ENCODE data around the gene CAPN3.

Gene CAPN3

DNA sequence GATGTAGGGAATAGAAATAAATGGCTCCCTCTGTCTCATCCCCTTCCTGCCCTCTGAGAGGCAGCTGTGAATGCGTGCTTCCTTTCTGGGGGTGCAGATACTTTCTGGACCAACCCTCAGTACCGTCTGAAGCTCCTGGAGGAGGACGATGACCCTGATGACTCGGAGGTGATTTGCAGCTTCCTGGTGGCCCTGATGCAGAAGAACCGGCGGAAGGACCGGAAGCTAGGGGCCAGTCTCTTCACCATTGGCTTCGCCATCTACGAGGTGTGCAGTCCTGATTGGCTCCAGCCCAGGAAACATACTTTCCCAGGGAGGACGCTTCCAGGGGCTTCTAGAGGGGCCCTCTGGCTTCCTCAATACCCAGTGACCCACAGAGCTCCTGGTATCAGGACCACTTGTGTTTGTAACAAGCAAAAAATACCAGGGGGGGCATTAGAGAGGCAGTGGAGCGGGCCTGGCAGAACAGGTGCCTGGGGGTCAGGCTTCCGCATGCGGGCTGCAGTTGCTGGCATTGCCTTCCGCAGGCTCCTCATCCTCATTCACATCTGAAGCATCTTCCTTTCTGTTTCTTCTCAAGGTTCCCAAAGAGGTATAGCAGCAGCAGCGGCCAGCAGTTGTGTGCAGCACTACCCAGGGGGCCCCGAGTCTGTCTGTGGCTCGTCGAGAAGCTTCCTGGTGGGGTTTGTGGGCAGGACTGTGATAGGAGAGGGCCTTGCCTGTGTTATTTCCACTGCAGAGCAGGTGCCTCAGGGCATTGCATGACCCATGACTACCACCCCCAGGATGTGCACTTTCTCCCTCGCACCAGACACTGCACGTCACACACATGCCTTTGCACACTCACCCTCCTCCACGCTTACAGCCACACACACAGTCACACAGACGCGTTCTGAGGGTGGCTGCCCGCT, 42.5 kb downstream of the CAPN3 start:
- no peak for DNase-seq

- DNase-seq: no peak
Measured at GRCh38 chr15:42402455-42403205, 43.3 kb downstream of the CAPN3 start.

DNA sequence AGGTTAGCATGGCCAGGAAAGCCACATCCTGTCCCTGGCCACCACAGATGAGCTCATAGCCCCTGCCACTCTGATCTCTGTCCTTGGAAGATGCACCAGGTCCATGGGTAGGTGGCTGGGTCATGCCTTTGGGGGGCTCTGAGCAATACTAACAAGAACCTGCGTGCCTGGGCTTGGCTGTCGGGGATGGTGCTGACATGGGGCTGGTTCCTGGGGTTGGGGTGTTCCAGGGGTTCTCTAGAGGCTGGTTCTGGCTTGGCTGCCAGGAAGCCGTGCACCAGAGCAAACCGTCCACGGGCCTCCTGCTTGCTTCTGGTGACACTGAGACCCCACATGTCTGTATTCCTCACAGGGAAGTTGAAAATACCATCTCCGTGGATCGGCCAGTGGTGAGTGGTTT, 44.1 kb downstream of the CAPN3 start:
- DNase-seq: no peak

DNA sequence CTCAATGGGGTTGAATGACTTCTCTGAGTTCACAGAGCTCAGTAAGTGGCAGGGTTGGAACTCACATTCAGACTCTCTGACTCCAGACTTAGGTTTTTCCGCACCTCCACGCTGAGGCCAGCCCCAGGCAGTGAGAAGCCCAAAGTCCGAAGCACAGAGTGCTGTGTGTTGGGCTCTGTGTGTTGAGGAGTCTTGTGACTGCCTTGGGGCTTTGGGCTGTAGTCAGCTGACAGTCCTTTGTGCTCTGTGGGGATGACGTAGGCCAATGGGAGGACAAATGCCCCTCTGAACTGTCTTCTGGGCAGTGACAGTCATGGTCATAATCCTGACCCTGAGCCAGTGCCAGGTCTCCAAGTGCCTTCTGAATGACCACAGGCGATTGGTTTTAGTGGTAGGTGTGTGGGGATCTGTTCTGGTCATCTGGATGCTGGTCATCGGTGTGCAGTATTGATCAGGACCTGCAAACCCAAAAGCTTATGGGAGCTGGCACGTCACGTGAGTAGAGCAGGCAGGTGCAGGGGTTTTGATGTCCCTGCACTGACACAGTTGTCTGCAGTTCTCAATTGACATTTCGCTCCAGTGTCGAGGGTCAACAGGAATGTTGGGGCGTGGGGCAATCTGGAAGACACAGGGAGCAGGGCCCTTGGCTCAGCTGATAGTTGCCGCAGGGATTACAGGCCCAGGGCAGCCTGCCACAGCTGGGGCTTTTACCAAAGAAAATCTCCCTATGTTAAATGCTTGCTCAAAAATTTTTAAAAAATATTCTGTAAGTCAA, 45.3 kb downstream of the CAPN3 start:
- no peak for DNase-seq

GRCh38 chr15:42405863-42406482, 46.7 kb downstream of the CAPN3 start:
- no peak for DNase-seq

DNA sequence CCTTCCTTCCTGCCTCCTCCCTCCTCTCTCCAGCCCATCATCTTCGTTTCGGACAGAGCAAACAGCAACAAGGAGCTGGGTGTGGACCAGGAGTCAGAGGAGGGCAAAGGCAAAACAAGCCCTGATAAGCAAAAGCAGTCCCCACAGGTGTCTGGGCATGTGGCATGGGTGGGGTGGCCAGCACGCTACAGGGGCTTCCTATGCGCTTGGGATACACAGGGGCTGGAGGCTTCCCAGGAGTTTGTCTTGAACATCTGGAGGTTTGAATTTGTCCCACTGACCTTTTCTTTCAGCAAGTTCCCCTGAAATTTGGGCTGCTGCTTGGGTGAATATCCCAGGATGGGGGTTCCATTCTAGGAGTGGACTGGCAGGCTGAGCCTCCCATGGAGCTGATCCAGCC, 48.9 kb downstream of the CAPN3 start:
- no peak for DNase-seq

DNA sequence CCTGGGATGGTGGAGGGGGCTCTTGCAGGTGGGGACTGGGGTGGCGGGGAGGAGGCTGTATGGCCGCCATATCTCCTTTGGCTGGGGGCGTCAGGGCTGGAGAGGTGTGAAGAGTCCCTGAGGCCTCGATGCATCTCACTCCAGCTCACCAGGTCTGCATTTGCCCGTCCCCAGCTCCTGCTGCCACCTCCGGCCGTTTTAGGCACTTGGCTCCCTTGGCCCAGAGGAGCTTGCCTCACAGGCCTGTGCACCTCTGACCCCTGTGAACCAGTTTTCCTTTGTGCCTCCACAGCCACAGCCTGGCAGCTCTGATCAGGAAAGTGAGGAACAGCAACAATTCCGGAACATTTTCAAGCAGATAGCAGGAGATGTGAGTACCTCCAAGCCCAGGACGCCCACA, 49.7 kb downstream of the CAPN3 start:
- no peak for DNase-seq

GRCh38 chr15:42411884-42412283, 52.6 kb downstream of the CAPN3 start:
- DNase-seq: no peak

DNA sequence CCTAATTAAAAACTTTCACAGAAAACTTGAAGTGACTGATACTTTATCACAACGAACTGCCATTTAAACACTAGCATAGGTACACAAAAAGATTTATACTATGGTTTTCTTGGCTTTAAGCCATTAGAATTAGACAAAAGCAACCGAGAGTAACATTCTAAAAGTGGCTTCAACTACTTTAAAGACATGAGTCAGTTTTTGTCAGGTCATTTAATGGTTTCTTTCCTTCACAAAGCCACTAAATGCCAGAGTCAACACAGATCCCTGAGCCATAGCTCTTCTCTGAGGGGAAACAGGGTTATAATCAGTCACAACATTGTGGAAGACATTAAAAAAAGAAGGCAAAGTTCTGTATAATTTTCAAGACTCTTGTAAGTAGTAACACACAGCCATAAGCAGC, 54.6 kb downstream of the CAPN3 start:
- no peak for DNase-seq

- DNase-seq: no peak
Measured at GRCh38 chr15:42419369-42419768, 60.1 kb downstream of the CAPN3 start.

GRCh38 chr15:42421376-42421775, 62.1 kb downstream of the CAPN3 start:
- no peak for DNase-seq

DNA sequence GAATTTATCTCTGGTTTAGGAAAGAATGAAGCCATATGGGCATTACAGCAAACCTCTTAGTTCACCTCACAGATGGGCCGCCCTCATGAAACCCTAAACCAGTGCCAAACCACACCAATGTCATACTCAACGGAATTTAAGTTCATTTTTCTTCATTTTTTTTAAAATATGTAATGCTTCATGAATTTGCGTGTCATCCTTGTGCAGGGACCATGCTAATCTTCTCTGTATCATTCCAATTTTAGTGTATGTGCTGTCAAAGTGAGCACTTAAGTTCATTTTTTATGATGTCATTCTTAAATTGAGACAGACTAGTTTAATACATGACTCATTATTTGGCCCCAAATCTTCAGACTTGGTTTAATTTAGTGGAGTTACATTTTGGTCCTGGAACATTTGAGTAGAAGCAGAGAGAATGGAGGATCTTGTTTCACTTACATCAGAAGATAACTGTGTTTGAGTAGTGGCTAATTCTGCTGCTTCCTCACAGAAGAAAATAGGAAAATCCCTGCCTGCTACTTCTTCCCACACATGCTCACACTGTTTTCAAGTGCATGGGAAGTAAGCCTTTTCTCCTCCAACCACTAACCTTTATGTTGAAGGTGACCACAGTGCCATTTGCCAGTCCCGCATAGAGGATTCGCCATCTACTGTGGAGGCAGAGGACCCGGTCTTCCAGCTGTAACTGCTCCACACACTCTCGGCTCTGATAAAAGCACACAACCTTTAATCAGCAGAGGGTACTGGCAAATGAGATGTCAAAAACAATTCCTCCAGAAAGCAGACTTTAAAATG, 68.3 kb downstream of the CAPN3 start:
- no peak for DNase-seq

GRCh38 chr15:42444415-42445063, 85.2 kb downstream of the CAPN3 start:
- DNase-seq: no peak

GRCh38 chr15:42445551-42445950, 86.2 kb downstream of the CAPN3 start:
- no peak for DNase-seq

- no peak for DNase-seq
Measured at GRCh38 chr15:42447599-42447998, 88.3 kb downstream of the CAPN3 start.

GRCh38 chr15:42448281-42448680, 89.0 kb downstream of the CAPN3 start:
- no peak for DNase-seq

DNA sequence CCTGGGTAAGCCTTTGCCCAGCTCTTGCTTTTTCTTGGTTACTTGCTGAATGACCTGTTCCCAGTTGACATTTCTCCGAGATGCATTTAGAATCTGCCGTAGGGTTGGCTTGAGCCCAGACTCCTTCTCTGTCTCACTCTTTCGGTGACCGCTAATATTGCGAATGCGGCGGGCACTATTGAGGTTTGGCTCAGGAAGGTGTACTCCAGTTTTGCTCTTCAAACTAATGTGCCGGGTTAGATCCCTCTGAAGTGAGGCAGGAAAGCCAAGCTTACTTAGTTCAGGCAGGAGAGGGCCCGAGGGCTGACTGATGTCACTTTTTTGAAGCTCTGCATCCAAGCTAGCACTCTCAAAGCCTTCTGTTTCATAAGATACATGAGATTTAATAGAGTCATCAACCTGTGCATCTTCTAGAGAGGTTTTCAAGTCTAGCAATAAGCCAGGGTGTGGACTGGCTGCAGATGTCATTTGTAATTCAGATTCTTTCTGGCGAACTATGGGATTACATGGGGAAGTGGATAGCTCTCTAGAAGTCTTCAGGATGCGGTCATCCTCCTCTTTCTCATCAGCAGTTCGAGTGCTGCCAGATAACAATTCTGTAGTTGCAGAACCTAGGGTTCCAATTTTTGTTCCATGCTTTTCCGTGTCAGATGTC, 90.6 kb downstream of the CAPN3 start:
- DNase-seq: no peak

- no peak for DNase-seq
Measured at GRCh38 chr15:42450425-42450790, 91.1 kb downstream of the CAPN3 start.

DNA sequence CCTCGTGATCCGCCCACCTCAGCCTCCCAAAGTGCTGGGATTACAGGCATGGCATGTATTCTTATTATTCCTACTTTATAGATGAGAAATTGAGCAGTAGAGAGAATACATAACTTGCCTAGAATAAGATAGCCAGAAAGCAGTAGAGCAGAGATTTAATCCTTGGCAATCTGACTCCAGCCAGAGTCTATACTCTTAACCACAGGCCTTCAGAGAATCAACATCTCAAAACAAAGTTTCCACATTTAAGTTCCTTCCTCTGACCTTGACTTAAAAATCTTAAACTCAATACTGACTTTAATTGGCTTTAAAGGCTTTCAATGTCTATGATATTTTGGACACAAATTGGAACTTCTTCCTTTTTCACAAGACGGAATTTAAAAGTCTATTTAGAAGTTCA, 94.5 kb downstream of the CAPN3 start:
- DNase-seq: no peak

DNA sequence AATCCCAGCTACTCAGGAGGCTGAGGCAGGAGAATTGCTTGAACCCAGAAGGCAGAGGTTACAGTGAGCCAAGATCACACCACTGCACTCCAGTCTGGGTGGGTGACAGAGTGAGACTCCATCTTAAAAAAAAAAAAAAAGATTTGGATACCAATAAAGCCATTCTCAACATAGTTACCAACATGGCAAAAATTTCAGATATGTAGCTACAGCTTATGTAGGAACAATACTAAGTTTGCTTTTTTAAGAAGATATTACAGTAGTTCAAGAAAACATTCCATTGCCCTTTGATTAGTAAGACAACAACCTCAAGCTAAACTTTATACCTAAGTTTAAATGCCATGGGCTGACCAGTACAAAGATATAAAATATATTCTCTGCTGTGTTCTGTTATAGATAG, 97.2 kb downstream of the CAPN3 start:
- no peak for DNase-seq

DNA sequence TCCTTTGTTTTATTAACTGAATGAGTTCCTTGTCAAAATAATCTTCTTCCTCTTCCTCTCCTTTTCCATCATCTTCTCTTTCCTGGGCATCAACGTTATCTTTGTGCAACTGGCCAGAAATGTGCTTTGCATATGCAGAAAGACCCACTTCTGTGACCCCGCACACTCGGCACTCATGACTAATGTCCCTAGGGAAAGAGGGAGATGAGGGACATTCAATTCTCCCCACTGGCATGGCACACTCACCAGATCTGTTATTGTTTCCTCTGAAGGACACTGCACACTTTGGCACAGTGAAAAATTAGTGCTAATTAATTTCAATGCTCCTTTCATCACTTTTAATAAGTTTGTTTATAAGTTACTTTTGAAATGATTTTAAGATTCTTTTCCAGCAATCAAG, 97.7 kb downstream of the CAPN3 start:
- DNase-seq: no peak
